ENCODE data around the gene PIK3C2G. TPM values are rescaled to one million over a fixed set of nuclear protein-coding genes. Genes with fewer than 3 reads are reported as not detected.

The PIK3C2G gene
- total RNA-seq, 1 donor from 2014 or later = not detected

GRCh38 chr12:18327036-18327435 lies 65.7 kb downstream of the PIK3C2G start:
- Mint-ChIP-seq H3K4me1 (ENCODE audit: low read depth) (no peaks in the 10 kb centered on the region), H3K27me3 (ENCODE audit: low read depth) (no peaks in the 10 kb centered on the region), H3K9me3 (ENCODE audit: low read depth) (no peaks in the 10 kb centered on the region), H3K36me3 (ENCODE audit: low read depth) (no peaks in the 10 kb centered on the region), H3K27ac (ENCODE audit: unreplicated experiment) (no peak overlapping the region), H3K4me3 (ENCODE audit: unreplicated experiment) (no peak overlapping the region)
- no peak for TF ChIP-seq CTCF (IDR thresholded peaks at IDR 0.05)
- no peak for DNase-seq (ENCODE audit: low spot score)

DNA sequence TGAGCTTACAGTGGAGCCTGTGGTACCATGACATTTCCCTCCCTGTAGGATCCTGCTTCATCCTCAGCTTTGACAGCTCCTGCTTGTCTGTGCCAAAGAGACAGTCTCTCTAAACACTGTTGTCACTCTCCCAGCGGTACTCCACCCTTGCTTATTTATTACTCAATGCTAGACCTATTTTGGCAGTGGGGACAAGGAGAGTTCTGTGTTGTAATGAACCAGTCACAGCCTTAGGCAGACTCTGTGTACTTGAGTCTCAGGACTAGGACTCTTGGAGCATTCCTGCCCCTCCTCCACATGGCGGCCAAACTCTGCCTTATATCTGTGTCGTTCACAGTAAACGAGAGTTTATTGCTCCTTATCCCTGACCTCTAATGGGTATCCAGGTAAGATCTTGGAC lies 70.9 kb downstream of the PIK3C2G start:
- H3K27ac Mint-ChIP-seq (ENCODE audit: unreplicated experiment) = no peak overlapping the region
- TF ChIP-seq CTCF (IDR thresholded peaks at IDR 0.05) = no peak
- no peak overlapping the region for H3K4me3 Mint-ChIP-seq (ENCODE audit: unreplicated experiment)
- H3K4me1 Mint-ChIP-seq (ENCODE audit: low read depth) = no peaks in the 10 kb centered on the region
- H3K9me3 Mint-ChIP-seq (ENCODE audit: low read depth) = no peaks in the 10 kb centered on the region
- H3K36me3 Mint-ChIP-seq (ENCODE audit: low read depth) = no peaks in the 10 kb centered on the region
- DNase-seq (ENCODE audit: low spot score) = no peak
- no peaks in the 10 kb centered on the region for H3K27me3 Mint-ChIP-seq (ENCODE audit: low read depth)

- no peak for TF ChIP-seq CTCF (IDR thresholded peaks at IDR 0.05)
- Mint-ChIP-seq H3K27ac (ENCODE audit: unreplicated experiment) (no peak overlapping the region), H3K27me3 (ENCODE audit: low read depth) (no peaks in the 10 kb centered on the region), H3K9me3 (ENCODE audit: low read depth) (no peaks in the 10 kb centered on the region), H3K4me1 (ENCODE audit: low read depth) (peaks cover 4% of the 10 kb centered on the region), H3K4me3 (ENCODE audit: unreplicated experiment) (no peak overlapping the region), H3K36me3 (ENCODE audit: low read depth) (no peaks in the 10 kb centered on the region)
- DNase-seq (ENCODE audit: low spot score) = no peak
These were observed 78.3 kb downstream of the PIK3C2G start for GRCh38 chr12:18339633-18340032.

GRCh38 chr12:18340186-18340585 lies 78.9 kb downstream of the PIK3C2G start:
- Mint-ChIP-seq H3K9me3 (ENCODE audit: low read depth) (no peaks in the 10 kb centered on the region), H3K27me3 (ENCODE audit: low read depth) (no peaks in the 10 kb centered on the region), H3K27ac (ENCODE audit: unreplicated experiment) (no peak overlapping the region), H3K4me1 (ENCODE audit: low read depth) (peaks cover 4% of the 10 kb centered on the region), H3K4me3 (ENCODE audit: unreplicated experiment) (no peak overlapping the region), H3K36me3 (ENCODE audit: low read depth) (no peaks in the 10 kb centered on the region)
- no peak for TF ChIP-seq CTCF (IDR thresholded peaks at IDR 0.05)
- DNase-seq (ENCODE audit: low spot score) = no peak

- DNase-seq (ENCODE audit: low spot score) = no peak
- Mint-ChIP-seq H3K4me1 (ENCODE audit: low read depth) (peaks cover 4% of the 10 kb centered on the region), H3K4me3 (ENCODE audit: unreplicated experiment) (no peak overlapping the region), H3K27ac (ENCODE audit: unreplicated experiment) (no peak overlapping the region), H3K9me3 (ENCODE audit: low read depth) (no peaks in the 10 kb centered on the region), H3K36me3 (ENCODE audit: low read depth) (no peaks in the 10 kb centered on the region), H3K27me3 (ENCODE audit: low read depth) (no peaks in the 10 kb centered on the region)
- TF ChIP-seq CTCF (IDR thresholded peaks at IDR 0.05) = no peak
These were observed 79.5 kb downstream of the PIK3C2G start for GRCh38 chr12:18340786-18341185.
